ENCODE data around the gene TWSG1. TPM values are rescaled to one million over a fixed set of nuclear protein-coding genes. Genes with fewer than 3 reads are reported as not detected.

The TWSG1 gene
- total and polyA plus RNA-seq, 2 donors (not counting 3 experiments of a cell fraction or from before 2014, with no cell fraction given) = 52.4 to 57.4 TPM

GRCh38 chr18:9361191-9361590, 26.6 kb downstream of the TWSG1 start:
- FAIRE-seq = no peak
- BruUV-seq (replicated peaks) = no TSS peak
- Histone ChIP-seq H3K9ac (replicated peaks; ENCODE audit: extremely low read depth, insufficient read depth, low read length) (no peak overlapping the region), H2AFZ (ENCODE audit: low read depth, low read length) (no peak overlapping the region), H3K36me3 (ENCODE audit: control insufficient read depth in 2 of 2, extremely low read depth in 1 of 2, insufficient read depth in 2 of 2, low read length in 2 of 2) (no peaks in the 10 kb centered on the region), H3K79me2 (ENCODE audit: control insufficient read depth, insufficient read depth, low read length) (peaks cover 6% of the 10 kb centered on the region), H3K27me3 (ENCODE audit: control insufficient read depth in 2 of 2, insufficient read depth in 2 of 2, low read length in 2 of 2) (no peaks in the 10 kb centered on the region), H3K27ac (ENCODE audit: insufficient read depth, low read depth, low read length) (no peak overlapping the region), H3K9me1 (replicated peaks; ENCODE audit: control insufficient read depth, extremely low read depth, insufficient read depth, low read length) (no peaks in the 10 kb centered on the region), H3K4me1 (ENCODE audit: control insufficient read depth, extremely low read depth, insufficient read depth, low read length) (peaks cover 4% of the 10 kb centered on the region), H3K9me3 (replicated peaks; ENCODE audit: control insufficient read depth, insufficient read depth, low read length) (no peaks in the 10 kb centered on the region), H4K20me1 (replicated peaks; ENCODE audit: control insufficient read depth, extremely low read depth, insufficient read depth, low read length) (no peaks in the 10 kb centered on the region), H3K4me3 (replicated peaks in 1 of 3; ENCODE audit: insufficient read depth in 1 of 3, low read depth in 1 of 3, low read length in 3 of 3) (no peak overlapping the region), H3K4me2 (ENCODE audit: insufficient read depth, low read length) (no peak overlapping the region)
- dilution Hi-C loops (cut with MboI; ENCODE audit: extremely low pct_ligation_motif_present, low sequenced_read_pairs) (no loop called here), intact Hi-C loops (cut with micrococcal nuclease) (loop anchor here (10.0 kb wide), 1 partner anchor 114 kb away; the partner anchor contains the start of gene RALBP1)
- CTCF ChIA-PET = no interaction called here
- POLR2A ChIA-PET = no interaction called here
- no peak for TF ChIP-seq MAX (IDR thresholded peaks at IDR 0.05; ENCODE audit: insufficient read depth, insufficient read length)
- no peak for TF ChIP-seq CTCF (IDR thresholded peaks at IDR 0.05; ENCODE audit: extremely low read depth in 1 of 2, insufficient read depth in 1 of 2, low read depth in 1 of 2, low read length in 2 of 2)
- TF ChIP-seq MYC (IDR thresholded peaks at IDR 0.05; ENCODE audit: low read depth, low read length) = no peak
- TF ChIP-seq EZH2 (IDR thresholded peaks at IDR 0.05; ENCODE audit: borderline replicate concordance, low read depth, low read length, severe bottlenecking) = no peak
- no peak for TF ChIP-seq FOS (IDR thresholded peaks at IDR 0.05; ENCODE audit: borderline replicate concordance, insufficient read depth, low read length)
- TF ChIP-seq GATA2 (IDR thresholded peaks at IDR 0.05; ENCODE audit: insufficient read depth, insufficient read length, low read depth, low read length) = no peak
- TF ChIP-seq POLR2A (IDR thresholded peaks at IDR 0.05; ENCODE audit: low read depth, low read length) = no peak
- TF ChIP-seq JUN (IDR thresholded peaks at IDR 0.05; ENCODE audit: borderline replicate concordance, insufficient read depth, insufficient read length, low read depth) = no peak
- no peak for TF ChIP-seq POLR2AphosphoS5 (IDR thresholded peaks at IDR 0.05; ENCODE audit: insufficient read depth, low read depth, low read length)
- no peak for DNase-seq (ENCODE audit: low read depth, low spot score)
